Measurements from ENCODE around the gene CCDC18. TPM values are rescaled to one million over a fixed set of nuclear protein-coding genes. Genes with fewer than 3 reads are reported as not detected.

CCDC18 gene
- total RNA-seq, 1 donor from 2014 or later: 7.9 TPM

DNA sequence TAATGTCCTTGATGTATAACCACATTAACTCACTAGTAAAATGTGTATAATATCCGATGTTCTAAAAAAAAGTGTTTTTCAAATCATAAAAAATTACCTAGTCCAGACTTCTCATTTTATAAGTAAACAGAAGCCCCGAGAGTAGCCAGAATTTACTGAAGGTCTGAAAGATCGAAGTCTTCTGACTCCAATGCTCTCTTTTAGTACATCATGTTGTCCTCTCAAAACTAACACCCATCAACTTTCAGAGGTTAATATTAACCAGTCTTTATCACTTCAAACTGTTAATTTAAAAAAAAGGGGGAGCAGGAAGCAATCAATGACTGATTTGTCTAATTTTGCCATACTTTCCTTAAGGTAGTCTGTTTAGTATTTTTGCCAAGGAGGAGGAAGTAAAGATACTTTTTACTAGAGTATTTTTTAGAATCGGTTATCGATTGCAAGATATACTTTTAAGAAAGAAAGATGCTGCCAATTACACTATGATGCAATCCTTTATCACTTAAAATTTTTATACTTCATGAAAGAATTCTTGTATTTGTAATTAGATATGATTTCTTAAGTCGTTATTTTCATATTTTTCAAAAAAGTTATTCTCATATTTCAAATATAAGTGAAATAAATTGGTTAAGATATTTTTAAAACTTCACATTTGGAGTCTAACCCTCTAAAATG is 25.5 kb downstream of the CCDC18 start:
- H3K79me2 ChIP-seq (ENCODE audit: insufficient read depth, low read length): no peaks in the 10 kb centered on the region
- no peak overlapping the region for H3K4me2 ChIP-seq (ENCODE audit: low read length)
- Mint-ChIP-seq H3K9me3 (ENCODE audit: unreplicated experiment) (no peaks in the 10 kb centered on the region), H3K36me3 (ENCODE audit: low read depth, unreplicated experiment) (peaks cover 1% of the 10 kb centered on the region), H3K27ac (ENCODE audit: unreplicated experiment) (no peak overlapping the region), H3K27me3 (ENCODE audit: low read depth, unreplicated experiment) (no peaks in the 10 kb centered on the region), H3K4me1 (ENCODE audit: low read depth, unreplicated experiment) (no peaks in the 10 kb centered on the region), H3K4me3 (ENCODE audit: unreplicated experiment) (no peak overlapping the region)
- H3K27ac ChIP-seq (ENCODE audit: low read depth, low read length): no peak overlapping the region
- TF ChIP-seq, protein P1, sequence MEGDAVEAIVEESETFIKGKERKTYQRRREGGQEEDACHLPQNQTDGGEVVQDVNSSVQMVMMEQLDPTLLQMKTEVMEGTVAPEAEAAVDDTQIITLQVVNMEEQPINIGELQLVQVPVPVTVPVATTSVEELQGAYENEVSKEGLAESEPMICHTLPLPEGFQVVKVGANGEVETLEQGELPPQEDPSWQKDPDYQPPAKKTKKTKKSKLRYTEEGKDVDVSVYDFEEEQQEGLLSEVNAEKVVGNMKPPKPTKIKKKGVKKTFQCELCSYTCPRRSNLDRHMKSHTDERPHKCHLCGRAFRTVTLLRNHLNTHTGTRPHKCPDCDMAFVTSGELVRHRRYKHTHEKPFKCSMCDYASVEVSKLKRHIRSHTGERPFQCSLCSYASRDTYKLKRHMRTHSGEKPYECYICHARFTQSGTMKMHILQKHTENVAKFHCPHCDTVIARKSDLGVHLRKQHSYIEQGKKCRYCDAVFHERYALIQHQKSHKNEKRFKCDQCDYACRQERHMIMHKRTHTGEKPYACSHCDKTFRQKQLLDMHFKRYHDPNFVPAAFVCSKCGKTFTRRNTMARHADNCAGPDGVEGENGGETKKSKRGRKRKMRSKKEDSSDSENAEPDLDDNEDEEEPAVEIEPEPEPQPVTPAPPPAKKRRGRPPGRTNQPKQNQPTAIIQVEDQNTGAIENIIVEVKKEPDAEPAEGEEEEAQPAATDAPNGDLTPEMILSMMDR (IDR thresholded peaks at IDR 0.05; ENCODE audit: insufficient read depth, low read depth, low read length): no peak
- no peak for TF ChIP-seq EZH2 (IDR thresholded peaks at IDR 0.05; ENCODE audit: insufficient read depth, low read length)
- no peak for DNase-seq (ENCODE audit: low read depth)
- no peak overlapping the region for H3K4me3 ChIP-seq (ENCODE audit: insufficient read depth, low read depth, low read length)
- no peak overlapping the region for H2AFZ ChIP-seq (ENCODE audit: low read depth, low read length)
- no peaks in the 10 kb centered on the region for H3K27me3 ChIP-seq (ENCODE audit: insufficient read depth, low read length)
- H3K9me3 ChIP-seq (ENCODE audit: insufficient read depth, low read depth, low read length): no peaks in the 10 kb centered on the region
- H4K20me1 ChIP-seq (ENCODE audit: insufficient read depth, low read length): no peaks in the 10 kb centered on the region
- H3K9ac ChIP-seq (ENCODE audit: low read length): no peak overlapping the region
- no peaks in the 10 kb centered on the region for H3K4me1 ChIP-seq (ENCODE audit: insufficient read depth, low read length)
- FAIRE-seq: no peak
- no peaks in the 10 kb centered on the region for H3K36me3 ChIP-seq (ENCODE audit: insufficient read depth, low read length)

DNA sequence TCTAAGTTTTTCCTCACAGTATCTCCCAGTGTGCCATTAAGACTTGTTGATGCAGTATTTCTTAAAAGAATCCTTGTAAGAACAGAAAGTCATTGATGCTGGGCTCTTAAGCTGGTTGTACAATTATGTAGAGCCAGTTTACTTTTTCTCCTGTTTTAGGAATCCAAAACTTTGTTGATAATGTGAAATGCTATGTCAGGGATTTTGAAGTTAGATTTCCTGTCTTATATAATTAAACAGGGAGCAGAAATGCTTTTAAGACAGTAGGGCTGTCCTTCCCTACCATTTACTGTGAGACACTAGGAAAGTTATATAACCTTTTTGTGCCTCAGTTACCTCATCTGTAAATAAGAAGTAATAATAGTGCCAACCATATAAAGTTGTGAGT is 26.0 kb downstream of the CCDC18 start:
- Histone ChIP-seq H3K79me2 (ENCODE audit: insufficient read depth, low read length) (no peaks in the 10 kb centered on the region), H2AFZ (ENCODE audit: low read depth, low read length) (no peak overlapping the region), H3K4me3 (ENCODE audit: insufficient read depth, low read depth, low read length) (no peak overlapping the region), H3K27ac (ENCODE audit: low read depth, low read length) (no peak overlapping the region), H3K27me3 (ENCODE audit: insufficient read depth, low read length) (no peaks in the 10 kb centered on the region), H3K36me3 (ENCODE audit: insufficient read depth, low read length) (no peaks in the 10 kb centered on the region), H3K4me1 (ENCODE audit: insufficient read depth, low read length) (no peaks in the 10 kb centered on the region), H3K4me2 (ENCODE audit: low read length) (no peak overlapping the region), H4K20me1 (ENCODE audit: insufficient read depth, low read length) (no peaks in the 10 kb centered on the region), H3K9ac (ENCODE audit: low read length) (no peak overlapping the region), H3K9me3 (ENCODE audit: insufficient read depth, low read depth, low read length) (no peaks in the 10 kb centered on the region)
- H3K4me1 Mint-ChIP-seq (ENCODE audit: low read depth, unreplicated experiment): no peaks in the 10 kb centered on the region
- no peaks in the 10 kb centered on the region for H3K9me3 Mint-ChIP-seq (ENCODE audit: unreplicated experiment)
- no peak overlapping the region for H3K4me3 Mint-ChIP-seq (ENCODE audit: unreplicated experiment)
- no peak for DNase-seq (ENCODE audit: low read depth)
- TF ChIP-seq, protein P1 (IDR thresholded peaks at IDR 0.05; ENCODE audit: insufficient read depth, low read depth, low read length): no peak
- TF ChIP-seq EZH2 (IDR thresholded peaks at IDR 0.05; ENCODE audit: insufficient read depth, low read length): no peak
- FAIRE-seq: no peak
- H3K27ac Mint-ChIP-seq (ENCODE audit: unreplicated experiment): no peak overlapping the region
- no peaks in the 10 kb centered on the region for H3K27me3 Mint-ChIP-seq (ENCODE audit: low read depth, unreplicated experiment)
- peaks cover 1% of the 10 kb centered on the region for H3K36me3 Mint-ChIP-seq (ENCODE audit: low read depth, unreplicated experiment)

DNA sequence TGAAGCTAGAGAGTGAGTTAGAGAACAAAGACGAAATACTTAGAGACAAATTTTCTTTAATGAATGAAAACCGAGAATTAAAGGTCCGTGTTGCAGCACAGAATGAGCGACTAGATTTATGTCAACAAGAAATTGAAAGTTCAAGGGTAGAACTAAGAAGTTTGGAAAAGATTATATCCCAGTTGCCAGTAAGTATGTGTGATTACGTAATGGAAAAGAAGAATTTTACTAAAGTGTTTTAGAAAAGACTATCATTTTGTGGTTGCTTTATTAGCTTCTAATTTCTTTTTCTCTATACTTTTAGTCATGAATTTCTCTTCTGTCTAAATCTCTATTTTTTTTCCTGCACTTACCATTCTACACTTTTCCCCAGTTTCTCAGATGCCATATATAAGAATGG is 26.7 kb downstream of the CCDC18 start:
- H3K9me3 Mint-ChIP-seq (ENCODE audit: unreplicated experiment): no peaks in the 10 kb centered on the region

More for the DNA sequence above, 26.7 kb downstream of the CCDC18 start:
- FAIRE-seq (peak; percentile 29), DNase-seq (ENCODE audit: low read depth) (no peak)
- TF ChIP-seq, protein P1 (IDR thresholded peaks at IDR 0.05; ENCODE audit: insufficient read depth, low read depth, low read length): no peak
- no peak for TF ChIP-seq EZH2 (IDR thresholded peaks at IDR 0.05; ENCODE audit: insufficient read depth, low read length)
- no peak overlapping the region for H3K4me3 Mint-ChIP-seq (ENCODE audit: unreplicated experiment)
- Histone ChIP-seq H3K27ac (ENCODE audit: low read depth, low read length) (no peak overlapping the region), H4K20me1 (ENCODE audit: insufficient read depth, low read length) (no peaks in the 10 kb centered on the region), H3K36me3 (ENCODE audit: insufficient read depth, low read length) (no peaks in the 10 kb centered on the region), H3K4me1 (ENCODE audit: insufficient read depth, low read length) (no peaks in the 10 kb centered on the region), H3K27me3 (ENCODE audit: insufficient read depth, low read length) (no peaks in the 10 kb centered on the region), H2AFZ (ENCODE audit: low read depth, low read length) (no peak overlapping the region), H3K9ac (ENCODE audit: low read length) (no peak overlapping the region), H3K4me2 (ENCODE audit: low read length) (no peak overlapping the region), H3K9me3 (ENCODE audit: insufficient read depth, low read depth, low read length) (no peaks in the 10 kb centered on the region), H3K4me3 (ENCODE audit: insufficient read depth, low read depth, low read length) (no peak overlapping the region), H3K79me2 (ENCODE audit: insufficient read depth, low read length) (no peaks in the 10 kb centered on the region)
- no peak overlapping the region for H3K27ac Mint-ChIP-seq (ENCODE audit: unreplicated experiment)
- H3K4me1 Mint-ChIP-seq (ENCODE audit: low read depth, unreplicated experiment): no peaks in the 10 kb centered on the region
- H3K36me3 Mint-ChIP-seq (ENCODE audit: low read depth, unreplicated experiment): peaks cover 1% of the 10 kb centered on the region
- H3K27me3 Mint-ChIP-seq (ENCODE audit: low read depth, unreplicated experiment): no peaks in the 10 kb centered on the region

Measured in astrocyte (in vitro differentiated cells and primary cell).